KG1 (cell line): ENCODE data around the gene CRIM1.

ENCODE experiments used
- DNase-seq: peaks from one replicate; lab custom pipeline; 2025; lab: John Stamatoyannopoulos, UW

The CRIM1 gene

GRCh38 chr2:36578343-36579296 lies 223.0 kb downstream of the CRIM1 start:
- DNase-seq: no peak

- DNase-seq: no peak
Measured at GRCh38 chr2:36579297-36579664, 223.7 kb downstream of the CRIM1 start.

- DNase-seq: no peak
Measured at GRCh38 chr2:36582538-36582937, 227.0 kb downstream of the CRIM1 start.

- DNase-seq: no peak
Measured at GRCh38 chr2:36582951-36583350, 227.4 kb downstream of the CRIM1 start.

GRCh38 chr2:36584148-36584794 lies 228.7 kb downstream of the CRIM1 start:
- DNase-seq: no peak

- no peak for DNase-seq
Measured at GRCh38 chr2:36586672-36587071, 231.1 kb downstream of the CRIM1 start.

GRCh38 chr2:36587101-36587500 lies 231.5 kb downstream of the CRIM1 start:
- no peak for DNase-seq

- no peak for DNase-seq
Measured at GRCh38 chr2:36587556-36587955, 232.0 kb downstream of the CRIM1 start.

GRCh38 chr2:36589230-36589630 lies 233.7 kb downstream of the CRIM1 start:
- DNase-seq: no peak

- DNase-seq: no peak
Measured at GRCh38 chr2:36594849-36595248, 239.3 kb downstream of the CRIM1 start.

- no peak for DNase-seq
Measured at GRCh38 chr2:36596397-36596796, 240.8 kb downstream of the CRIM1 start.

- DNase-seq: no peak
Measured at GRCh38 chr2:36597003-36597531, 241.5 kb downstream of the CRIM1 start.

GRCh38 chr2:36597532-36598377 lies 242.2 kb downstream of the CRIM1 start, which contains the start of gene FEZ2:
Gene FEZ2 (minus strand): TSS chr2:36598168. CDS start chr2:36598142, 26 bp downstream.
- peak; percentile 47 for DNase-seq
